VCaP (cell line): ENCODE results near the gene CCIN.

Experiments used
- H3K27ac ChIP-seq: fragments of 450-650 bp; 2 replicates; pipeline ENCODE4 v1.5.1; 2017
- CTCF ChIP-seq: fragments of 450-650 bp; conservative IDR thresholded peaks from 2 replicates; pipeline ENCODE4 v1.5.1; 2017; ENCODE audit warnings: mild to moderate bottlenecking, moderate library complexity

CCIN gene

GRCh38 chr9:36136272-36136893 lies 32.8 kb upstream of the CCIN start, which contains the start of gene GLIPR2:
Gene GLIPR2, plus strand, starts transcription at chr9:36136733. Its CDS starts 46 bp downstream, at chr9:36136779.
- H3K27ac ChIP-seq: peak within 1 kb of the TSS; percentile 63; the same call in 1 of the 2 replicates
- peak; percentile 49 for TF ChIP-seq CTCF

- peak overlapping the region; percentile 63; the same call in 1 of the 2 replicates for H3K27ac ChIP-seq
- no peak for TF ChIP-seq CTCF
Measured at GRCh38 chr9:36136894-36137391, 32.2 kb upstream of the CCIN start.

GRCh38 chr9:36137392-36138004 lies 31.7 kb upstream of the CCIN start:
- no peak overlapping the region; the same call in 1 of the 2 replicates for H3K27ac ChIP-seq
- TF ChIP-seq CTCF: no peak

GRCh38 chr9:36138496-36138895 lies 30.7 kb upstream of the CCIN start:
- no peak for TF ChIP-seq CTCF
- H3K27ac ChIP-seq: no peak overlapping the region

GRCh38 chr9:36138901-36139300 lies 30.3 kb upstream of the CCIN start:
- no peak for TF ChIP-seq CTCF
- H3K27ac ChIP-seq: no peak overlapping the region

GRCh38 chr9:36140086-36141084 lies 28.8 kb upstream of the CCIN start:
- no peak for TF ChIP-seq CTCF
- H3K27ac ChIP-seq: peak overlapping the region; percentile 17; the same call in 1 of the 2 replicates
